GM23338 (cell line): Measurements from ENCODE around the gene CTU2.

Experiments
- CREB1 ChIP-seq: fragments of 250-450 bp; sonication (Bioruptor Pico); IDR thresholded peaks from 2 replicates; pipeline ENCODE4 v1.5.0; 2020; ENCODE audit warnings: low read depth, mild to moderate bottlenecking, moderate library complexity
- CTCF ChIP-seq, 2 experiments: fragments of 200-600 bp in 1 of 2; sonication (generic) in 1 of 2; conservative IDR thresholded peaks; 2 replicates each; pipeline versions ENCODE4 v1.5.1 to v1.6.1; 2016 to 2017; ENCODE audit warnings: antibody characterized with exemption in 2 of 2, low read depth in 2 of 2, mild to moderate bottlenecking in 2 of 2, moderate library complexity in 1 of 2
- ETS1 ChIP-seq: IDR thresholded peaks from 2 replicates; pipeline ENCODE4 v1.6.1; 2016; ENCODE audit warnings: antibody characterized with exemption
- EZH2 ChIP-seq: fragments of 200-600 bp; sonication (generic); IDR thresholded peaks from one replicate; pipeline ENCODE4 v1.8.0; 2017; ENCODE audit warnings: antibody characterized with exemption, mild to moderate bottlenecking, low read depth; ENCODE audit not compliant: unreplicated experiment
- EZH2phosphoT487 ChIP-seq: fragments of 200-600 bp; sonication (generic); IDR thresholded peaks from one replicate; pipeline ENCODE4 v1.8.1; 2018; ENCODE audit warnings: antibody characterized with exemption; ENCODE audit not compliant: unreplicated experiment
- JUNB ChIP-seq: IDR thresholded peaks from one replicate; pipeline ENCODE4 v1.6.1; 2016; ENCODE audit warnings: antibody characterized with exemption; ENCODE audit not compliant: unreplicated experiment
- POLR2AphosphoS5 ChIP-seq: IDR thresholded peaks from 2 replicates; pipeline ENCODE4 v1.6.1; 2016; ENCODE audit warnings: antibody characterized with exemption, low read depth
- REST ChIP-seq: IDR thresholded peaks from one replicate; pipeline ENCODE4 v1.6.1; 2018; ENCODE audit warnings: antibody characterized with exemption; ENCODE audit not compliant: unreplicated experiment
- STAT1 ChIP-seq: IDR thresholded peaks from one replicate; pipeline ENCODE4 v1.6.1; 2016; ENCODE audit warnings: antibody characterized with exemption; ENCODE audit not compliant: unreplicated experiment
- ZNF114 ChIP-seq: fragments of 250-450 bp; sonication (Bioruptor Pico); IDR thresholded peaks from 2 replicates; pipeline ENCODE4 v1.5.0; 2020; ENCODE audit warnings: mild to moderate bottlenecking, moderate library complexity
- ZNF462 ChIP-seq: fragments of 250-450 bp; sonication (Bioruptor Pico); IDR thresholded peaks from 2 replicates; pipeline ENCODE4 v1.5.0; 2020; ENCODE audit warnings: mild to moderate bottlenecking, moderate library complexity

- no peak for TF ChIP-seq REST
- TF ChIP-seq CTCF (conservative IDR thresholded peaks at IDR 0.05; ENCODE audit: low read depth in 2 of 2): no peak
- peak; percentile 100 for TF ChIP-seq CREB1 (CRISPR knock-in tag)
- no peak for TF ChIP-seq EZH2
- TF ChIP-seq POLR2AphosphoS5: peak; percentile 64
- TF ChIP-seq EZH2phosphoT487: no peak
- TF ChIP-seq STAT1: no peak
- TF ChIP-seq JUNB: no peak
- TF ChIP-seq ZNF114 (CRISPR knock-in tag): no peak
- no peak for TF ChIP-seq ZNF462 (CRISPR knock-in tag)
- peak; percentile 74; the same call in 1 of the 2 replicates for TF ChIP-seq ETS1
Measured at GRCh38 chr16:88706229-88706964, at the start of gene CTU2, which contains the start of gene RNF166.
